GM12801 (cell line): Measurements from ENCODE around the gene ZEB2.

ENCODE experiments used
- TF ChIP-seq, protein P1 (sequence below): IDR thresholded peaks from one replicate; pipeline ENCODE4 v1.5.1; 2011; ENCODE audit warnings: control low read depth; ENCODE audit not compliant: insufficient read length; ENCODE audit errors: extremely low read depth

Gene ZEB2

GRCh38 chr2:144474017-144474416, 45.9 kb downstream of the ZEB2 start:
- TF ChIP-seq, protein P1, sequence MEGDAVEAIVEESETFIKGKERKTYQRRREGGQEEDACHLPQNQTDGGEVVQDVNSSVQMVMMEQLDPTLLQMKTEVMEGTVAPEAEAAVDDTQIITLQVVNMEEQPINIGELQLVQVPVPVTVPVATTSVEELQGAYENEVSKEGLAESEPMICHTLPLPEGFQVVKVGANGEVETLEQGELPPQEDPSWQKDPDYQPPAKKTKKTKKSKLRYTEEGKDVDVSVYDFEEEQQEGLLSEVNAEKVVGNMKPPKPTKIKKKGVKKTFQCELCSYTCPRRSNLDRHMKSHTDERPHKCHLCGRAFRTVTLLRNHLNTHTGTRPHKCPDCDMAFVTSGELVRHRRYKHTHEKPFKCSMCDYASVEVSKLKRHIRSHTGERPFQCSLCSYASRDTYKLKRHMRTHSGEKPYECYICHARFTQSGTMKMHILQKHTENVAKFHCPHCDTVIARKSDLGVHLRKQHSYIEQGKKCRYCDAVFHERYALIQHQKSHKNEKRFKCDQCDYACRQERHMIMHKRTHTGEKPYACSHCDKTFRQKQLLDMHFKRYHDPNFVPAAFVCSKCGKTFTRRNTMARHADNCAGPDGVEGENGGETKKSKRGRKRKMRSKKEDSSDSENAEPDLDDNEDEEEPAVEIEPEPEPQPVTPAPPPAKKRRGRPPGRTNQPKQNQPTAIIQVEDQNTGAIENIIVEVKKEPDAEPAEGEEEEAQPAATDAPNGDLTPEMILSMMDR: no peak

DNA sequence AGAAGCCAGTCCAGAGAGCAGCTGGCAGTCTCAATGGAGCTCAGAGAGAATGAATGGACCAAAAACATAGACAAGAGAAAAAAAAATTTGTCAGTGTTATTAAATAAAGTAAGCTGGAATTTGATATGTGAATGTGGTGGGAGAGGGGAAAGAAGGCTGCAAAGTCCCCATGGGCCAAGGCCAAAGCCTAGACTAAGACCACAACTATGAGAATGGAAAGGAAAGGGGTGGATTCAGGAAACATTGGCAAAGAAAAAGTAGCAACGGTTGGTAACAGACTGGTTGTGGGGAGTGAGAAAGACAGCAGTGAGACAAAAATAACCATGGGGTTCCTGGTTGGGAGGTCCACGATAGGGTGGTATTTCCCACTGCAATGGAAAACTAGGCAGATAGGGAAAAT, 47.0 kb downstream of the ZEB2 start:
- TF ChIP-seq, protein P1: no peak

DNA sequence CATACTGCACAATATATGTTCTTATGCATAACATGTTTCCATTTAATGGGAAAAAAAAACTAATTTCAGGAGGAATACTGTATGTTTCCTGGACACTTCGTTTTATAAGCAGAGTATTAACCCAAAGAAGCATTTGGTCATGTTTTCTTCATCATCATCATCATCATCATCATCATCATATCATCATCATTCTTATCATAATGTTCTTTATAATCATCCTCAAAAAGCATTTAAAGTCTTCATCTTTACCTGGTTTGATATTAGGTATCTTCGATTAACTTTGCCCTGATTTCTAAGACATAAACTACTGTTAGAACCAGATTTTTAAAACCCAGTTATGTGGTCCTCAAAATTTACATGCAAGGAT, 47.9 kb downstream of the ZEB2 start:
- TF ChIP-seq, protein P1: no peak

DNA sequence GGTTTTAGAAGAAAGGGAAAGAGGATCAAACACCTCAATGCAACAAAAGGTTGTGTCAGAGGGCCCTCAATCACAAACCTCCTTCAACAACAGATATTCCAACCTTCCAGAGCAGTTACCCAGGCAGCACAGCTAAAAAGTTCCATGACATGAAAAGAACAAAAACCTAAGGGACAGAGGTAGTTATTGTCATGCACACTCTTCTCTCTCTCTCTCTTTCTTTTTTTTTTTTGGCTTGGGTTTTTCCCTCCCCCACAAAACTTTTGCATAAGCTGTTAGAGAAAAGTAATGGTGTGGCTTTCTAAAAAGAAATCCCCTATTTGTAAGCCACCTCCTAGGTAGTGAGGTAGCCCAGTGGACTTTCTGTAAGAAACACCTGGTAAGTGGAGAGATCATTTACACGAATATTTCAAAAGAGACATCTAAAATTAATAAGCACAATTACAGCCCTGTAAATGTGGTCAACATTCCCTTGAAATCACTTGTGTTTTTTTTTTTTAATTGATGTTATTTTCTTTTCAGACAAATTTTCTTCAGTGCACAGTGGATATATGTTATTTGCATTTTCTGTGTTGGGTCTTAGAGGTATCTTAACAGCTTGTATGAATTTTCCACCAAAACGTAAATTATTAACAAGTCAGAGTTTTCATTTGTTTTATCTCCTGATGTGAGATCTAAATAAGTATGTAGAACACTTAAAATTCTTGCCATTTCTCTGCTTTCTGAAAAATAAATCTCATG, 48.4 kb downstream of the ZEB2 start:
- TF ChIP-seq, protein P1: no peak

DNA sequence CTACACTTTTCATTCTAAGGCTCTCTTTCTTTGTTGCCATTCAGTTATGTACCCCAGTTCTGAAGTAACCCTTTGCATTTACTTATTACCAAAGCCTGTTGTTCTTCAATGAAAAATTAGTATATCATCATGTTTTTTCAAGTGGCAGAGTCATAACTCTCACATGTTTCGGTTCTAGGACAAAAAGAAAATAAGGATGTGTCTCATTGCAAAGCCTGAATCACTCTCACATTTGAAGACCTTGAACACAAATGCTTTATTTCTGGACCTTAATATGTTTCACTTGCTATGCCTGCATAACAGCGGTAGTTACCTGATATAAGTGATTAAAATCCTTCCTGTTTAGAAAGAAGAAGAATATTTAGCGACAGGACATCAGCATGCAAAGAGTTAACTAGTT, 49.1 kb downstream of the ZEB2 start:
- TF ChIP-seq, protein P1: no peak

DNA sequence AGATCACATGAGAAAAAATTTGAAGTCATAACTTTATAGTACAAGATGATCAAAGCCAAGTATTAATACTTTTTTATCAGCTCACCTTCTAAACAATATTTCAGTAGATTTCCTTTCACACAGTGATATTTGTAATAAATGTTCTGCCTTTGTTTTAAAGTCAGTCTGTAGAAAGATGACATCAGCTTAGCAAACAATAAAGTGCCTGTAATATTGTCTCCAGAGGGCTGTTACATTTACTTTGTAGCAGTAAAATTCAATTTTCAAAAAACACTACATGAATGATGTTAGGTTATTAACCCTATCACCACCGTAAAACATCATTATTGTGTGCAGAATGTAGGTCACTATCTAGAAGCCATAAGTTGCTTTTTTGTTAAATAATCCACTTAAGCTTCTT, 49.6 kb downstream of the ZEB2 start:
- TF ChIP-seq, protein P1: no peak

GRCh38 chr2:144469798-144470197, 50.1 kb downstream of the ZEB2 start:
- TF ChIP-seq, protein P1: no peak
